IMR-90 (cell line): ENCODE results near the gene AP4B1.

Source experiments
- FOS ChIP-seq: fragments of 150-350 bp; IDR thresholded peaks from 2 replicates; pipeline ENCODE4 v1.6.1; 2016; ENCODE audit warnings: low read depth, low read length
- MAFK ChIP-seq: IDR thresholded peaks from 2 replicates; pipeline ENCODE4 v1.6.1; 2012; ENCODE audit warnings: low read depth, low read length, improper control_type of control experiment
- MAZ ChIP-seq: IDR thresholded peaks from 2 replicates; pipeline ENCODE4 v1.6.1; 2012; ENCODE audit warnings: low read depth, mild to moderate bottlenecking, low read length, improper control_type of control experiment, moderate library complexity, borderline replicate concordance
- MXI1 ChIP-seq: IDR thresholded peaks from 2 replicates; pipeline ENCODE4 v1.6.1; 2012; ENCODE audit warnings: low read depth, mild to moderate bottlenecking, low read length, moderate library complexity, borderline replicate concordance
- POLR2A ChIP-seq: IDR thresholded peaks from 2 replicates; pipeline ENCODE4 v1.6.1; 2012; ENCODE audit warnings: mild to moderate bottlenecking, low read depth, low read length
- RAD21 ChIP-seq: IDR thresholded peaks from 2 replicates; pipeline ENCODE4 v1.6.1; 2012; ENCODE audit warnings: low read length, improper control_type of control experiment
- RCOR1 ChIP-seq: IDR thresholded peaks from 2 replicates; pipeline ENCODE4 v1.6.1; 2012; ENCODE audit warnings: mild to moderate bottlenecking, low read length, improper control_type of control experiment; ENCODE audit not compliant: insufficient replicate concordance
- TF ChIP-seq, protein P1 (sequence below): conservative IDR thresholded peaks from 2 replicates; pipeline ENCODE4 v1.5.1; 2012; ENCODE audit warnings: mild to moderate bottlenecking, low read depth, low read length, improper control_type of control experiment
- TF ChIP-seq, protein P2 (sequence below): fragments of 150-350 bp; IDR thresholded peaks from 2 replicates; pipeline ENCODE4 v1.6.1; 2017; ENCODE audit warnings: mild to moderate bottlenecking, antibody characterized with exemption, low read length, low read depth
- TF ChIP-seq, protein P3 (sequence below): fragments of 150-350 bp; IDR thresholded peaks from 2 replicates; pipeline ENCODE4 v1.6.1; 2016; ENCODE audit warnings: low read depth, mild to moderate bottlenecking, low read length, moderate library complexity, borderline replicate concordance

DNA sequence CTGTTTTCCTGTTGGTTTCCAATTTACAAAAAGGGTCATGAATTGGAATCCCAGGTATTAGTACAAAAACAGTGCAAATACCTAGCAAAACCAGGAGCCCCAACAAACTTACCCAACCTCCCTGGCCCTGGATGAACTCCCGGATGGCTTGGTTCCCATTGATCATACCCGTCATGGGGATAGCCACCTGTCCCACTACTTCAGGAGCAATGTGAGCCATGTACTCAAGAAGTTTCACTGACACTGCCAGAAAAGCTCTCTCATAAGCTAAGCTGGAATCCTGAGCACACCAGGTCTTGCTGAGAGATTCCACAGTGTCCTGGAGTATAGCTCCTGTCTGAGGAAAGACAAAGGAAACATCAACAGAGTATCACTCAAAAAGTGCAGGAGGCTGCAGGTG, 22.9 kb downstream of the AP4B1 start:
- TF ChIP-seq, protein P1, sequence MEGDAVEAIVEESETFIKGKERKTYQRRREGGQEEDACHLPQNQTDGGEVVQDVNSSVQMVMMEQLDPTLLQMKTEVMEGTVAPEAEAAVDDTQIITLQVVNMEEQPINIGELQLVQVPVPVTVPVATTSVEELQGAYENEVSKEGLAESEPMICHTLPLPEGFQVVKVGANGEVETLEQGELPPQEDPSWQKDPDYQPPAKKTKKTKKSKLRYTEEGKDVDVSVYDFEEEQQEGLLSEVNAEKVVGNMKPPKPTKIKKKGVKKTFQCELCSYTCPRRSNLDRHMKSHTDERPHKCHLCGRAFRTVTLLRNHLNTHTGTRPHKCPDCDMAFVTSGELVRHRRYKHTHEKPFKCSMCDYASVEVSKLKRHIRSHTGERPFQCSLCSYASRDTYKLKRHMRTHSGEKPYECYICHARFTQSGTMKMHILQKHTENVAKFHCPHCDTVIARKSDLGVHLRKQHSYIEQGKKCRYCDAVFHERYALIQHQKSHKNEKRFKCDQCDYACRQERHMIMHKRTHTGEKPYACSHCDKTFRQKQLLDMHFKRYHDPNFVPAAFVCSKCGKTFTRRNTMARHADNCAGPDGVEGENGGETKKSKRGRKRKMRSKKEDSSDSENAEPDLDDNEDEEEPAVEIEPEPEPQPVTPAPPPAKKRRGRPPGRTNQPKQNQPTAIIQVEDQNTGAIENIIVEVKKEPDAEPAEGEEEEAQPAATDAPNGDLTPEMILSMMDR: no peak
- TF ChIP-seq POLR2A (no peak), MAZ (no peak), MAFK (no peak), RAD21 (no peak), RCOR1 (no peak), FOS (no peak), MXI1 (no peak)
- TF ChIP-seq, protein P2, sequence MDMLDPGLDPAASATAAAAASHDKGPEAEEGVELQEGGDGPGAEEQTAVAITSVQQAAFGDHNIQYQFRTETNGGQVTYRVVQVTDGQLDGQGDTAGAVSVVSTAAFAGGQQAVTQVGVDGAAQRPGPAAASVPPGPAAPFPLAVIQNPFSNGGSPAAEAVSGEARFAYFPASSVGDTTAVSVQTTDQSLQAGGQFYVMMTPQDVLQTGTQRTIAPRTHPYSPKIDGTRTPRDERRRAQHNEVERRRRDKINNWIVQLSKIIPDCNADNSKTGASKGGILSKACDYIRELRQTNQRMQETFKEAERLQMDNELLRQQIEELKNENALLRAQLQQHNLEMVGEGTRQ: no peak
- TF ChIP-seq, protein P3, sequence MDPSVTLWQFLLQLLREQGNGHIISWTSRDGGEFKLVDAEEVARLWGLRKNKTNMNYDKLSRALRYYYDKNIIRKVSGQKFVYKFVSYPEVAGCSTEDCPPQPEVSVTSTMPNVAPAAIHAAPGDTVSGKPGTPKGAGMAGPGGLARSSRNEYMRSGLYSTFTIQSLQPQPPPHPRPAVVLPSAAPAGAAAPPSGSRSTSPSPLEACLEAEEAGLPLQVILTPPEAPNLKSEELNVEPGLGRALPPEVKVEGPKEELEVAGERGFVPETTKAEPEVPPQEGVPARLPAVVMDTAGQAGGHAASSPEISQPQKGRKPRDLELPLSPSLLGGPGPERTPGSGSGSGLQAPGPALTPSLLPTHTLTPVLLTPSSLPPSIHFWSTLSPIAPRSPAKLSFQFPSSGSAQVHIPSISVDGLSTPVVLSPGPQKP: no peak
